ENCODE measurements around the gene THRB.

DNA sequence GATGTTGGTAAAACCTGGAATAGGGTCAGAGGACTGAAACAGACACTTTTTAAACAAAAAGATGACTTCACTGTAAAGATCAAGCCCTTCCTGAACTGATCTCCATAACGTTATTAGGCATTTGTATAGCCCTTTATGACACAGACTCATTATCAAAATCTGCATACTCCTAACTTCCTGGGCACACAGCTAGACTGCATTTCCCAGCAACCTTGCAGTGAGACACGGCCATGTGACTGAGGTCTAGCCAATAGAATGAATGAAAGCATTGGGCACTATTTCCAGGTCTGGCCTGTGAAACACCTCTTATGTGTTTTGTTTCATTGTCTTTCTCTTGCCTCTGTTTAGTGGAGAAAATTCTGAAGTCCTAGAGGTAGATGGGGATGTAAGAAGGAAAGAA, 279.1 kb downstream of the THRB start:
- TF ChIP-seq, protein P1, sequence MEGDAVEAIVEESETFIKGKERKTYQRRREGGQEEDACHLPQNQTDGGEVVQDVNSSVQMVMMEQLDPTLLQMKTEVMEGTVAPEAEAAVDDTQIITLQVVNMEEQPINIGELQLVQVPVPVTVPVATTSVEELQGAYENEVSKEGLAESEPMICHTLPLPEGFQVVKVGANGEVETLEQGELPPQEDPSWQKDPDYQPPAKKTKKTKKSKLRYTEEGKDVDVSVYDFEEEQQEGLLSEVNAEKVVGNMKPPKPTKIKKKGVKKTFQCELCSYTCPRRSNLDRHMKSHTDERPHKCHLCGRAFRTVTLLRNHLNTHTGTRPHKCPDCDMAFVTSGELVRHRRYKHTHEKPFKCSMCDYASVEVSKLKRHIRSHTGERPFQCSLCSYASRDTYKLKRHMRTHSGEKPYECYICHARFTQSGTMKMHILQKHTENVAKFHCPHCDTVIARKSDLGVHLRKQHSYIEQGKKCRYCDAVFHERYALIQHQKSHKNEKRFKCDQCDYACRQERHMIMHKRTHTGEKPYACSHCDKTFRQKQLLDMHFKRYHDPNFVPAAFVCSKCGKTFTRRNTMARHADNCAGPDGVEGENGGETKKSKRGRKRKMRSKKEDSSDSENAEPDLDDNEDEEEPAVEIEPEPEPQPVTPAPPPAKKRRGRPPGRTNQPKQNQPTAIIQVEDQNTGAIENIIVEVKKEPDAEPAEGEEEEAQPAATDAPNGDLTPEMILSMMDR (IDR thresholded peaks at IDR 0.05; ENCODE audit: insufficient read depth, low read length, poor library complexity, severe bottlenecking), result no peak
- no peak for TF ChIP-seq EZH2phosphoT487 (conservative IDR thresholded peaks at IDR 0.05; ENCODE audit: low read length)

Data from SU-DHL-6 (cell line).